Measurements from ENCODE around the gene SNAI1. TPM values are rescaled to one million over a fixed set of nuclear protein-coding genes. Genes with fewer than 3 reads are reported as not detected.
"Not testable (repeated sequence)": the region's sequence is repeated elsewhere in the genome, so short reads cannot be mapped to it uniquely, and the experiment has no call there.

Gene SNAI1
- 10 to 100 TPM in 2 of 3 donors, 1 to 10 TPM in 1; 9.9 to 10.7 (median 10.2) TPM for polyA plus RNA-seq (ENCODE audit: insufficient read length in 3 of 3)

DNA sequence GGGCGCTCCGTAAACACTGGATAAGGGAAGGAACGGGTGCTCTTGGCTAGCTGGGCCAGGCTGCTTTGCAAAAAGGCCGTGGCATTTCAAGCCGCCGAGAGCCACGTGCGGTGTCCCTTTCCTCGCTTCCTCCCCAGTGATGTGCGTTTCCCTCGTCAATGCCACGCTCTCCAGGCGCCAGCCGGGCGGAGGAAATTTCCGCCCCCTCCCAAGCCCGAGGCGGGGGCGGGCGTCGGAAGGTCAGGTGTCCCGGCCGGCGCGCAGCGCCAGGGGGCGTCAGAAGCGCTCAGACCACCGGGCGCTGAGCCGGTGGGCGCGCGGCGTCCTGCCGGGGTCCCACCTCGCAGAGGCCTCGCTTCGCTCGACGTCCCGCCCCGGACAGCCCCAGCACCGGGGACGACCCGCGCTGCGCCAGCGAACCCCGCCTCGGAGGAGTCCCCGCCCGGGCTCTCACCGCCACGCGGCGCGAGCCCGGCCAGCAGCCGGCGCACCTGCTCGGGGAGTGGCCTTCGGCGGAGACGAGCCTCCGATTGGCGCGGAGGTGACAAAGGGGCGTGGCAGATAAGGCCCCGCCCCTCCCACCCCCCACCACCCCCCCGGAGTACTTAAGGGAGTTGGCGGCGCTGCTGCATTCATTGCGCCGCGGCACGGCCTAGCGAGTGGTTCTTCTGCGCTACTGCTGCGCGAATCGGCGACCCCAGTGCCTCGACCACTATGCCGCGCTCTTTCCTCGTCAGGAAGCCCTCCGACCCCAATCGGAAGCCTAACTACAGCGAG lies at the start of gene SNAI1:
Gene SNAI1, plus strand, starts transcription at position 635 of the 777 bp plus-strand sequence. Its CDS starts 80 bp downstream, at position 715.
- peak in 1 of 3 donors; percentile 57 for DNase-seq (ENCODE audit: low read depth in 3 of 3, low spot score in 2 of 3)

DNA sequence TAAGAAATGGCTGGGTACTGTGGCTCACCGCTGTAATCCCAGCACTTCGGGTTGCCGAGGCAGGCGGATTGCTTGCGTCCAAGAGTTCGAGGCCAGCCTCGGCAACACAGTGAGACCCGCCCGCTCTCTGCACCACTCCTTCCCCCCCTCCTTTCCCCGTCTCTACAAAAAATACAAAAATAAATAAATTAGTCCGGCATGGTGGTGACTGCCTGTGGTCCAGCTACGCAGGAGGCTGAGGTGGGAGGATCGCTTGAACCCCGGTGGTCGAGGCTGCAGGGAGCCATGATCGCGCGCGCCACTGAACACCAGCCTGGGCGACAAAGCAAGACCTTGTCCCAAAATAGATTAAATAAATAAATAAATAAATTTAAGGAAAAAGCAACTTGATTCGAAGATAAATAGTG lies 47.0 kb upstream of the SNAI1 start:
- DNase-seq (ENCODE audit: low read depth in 3 of 3, low spot score in 2 of 3), result no peak

DNA sequence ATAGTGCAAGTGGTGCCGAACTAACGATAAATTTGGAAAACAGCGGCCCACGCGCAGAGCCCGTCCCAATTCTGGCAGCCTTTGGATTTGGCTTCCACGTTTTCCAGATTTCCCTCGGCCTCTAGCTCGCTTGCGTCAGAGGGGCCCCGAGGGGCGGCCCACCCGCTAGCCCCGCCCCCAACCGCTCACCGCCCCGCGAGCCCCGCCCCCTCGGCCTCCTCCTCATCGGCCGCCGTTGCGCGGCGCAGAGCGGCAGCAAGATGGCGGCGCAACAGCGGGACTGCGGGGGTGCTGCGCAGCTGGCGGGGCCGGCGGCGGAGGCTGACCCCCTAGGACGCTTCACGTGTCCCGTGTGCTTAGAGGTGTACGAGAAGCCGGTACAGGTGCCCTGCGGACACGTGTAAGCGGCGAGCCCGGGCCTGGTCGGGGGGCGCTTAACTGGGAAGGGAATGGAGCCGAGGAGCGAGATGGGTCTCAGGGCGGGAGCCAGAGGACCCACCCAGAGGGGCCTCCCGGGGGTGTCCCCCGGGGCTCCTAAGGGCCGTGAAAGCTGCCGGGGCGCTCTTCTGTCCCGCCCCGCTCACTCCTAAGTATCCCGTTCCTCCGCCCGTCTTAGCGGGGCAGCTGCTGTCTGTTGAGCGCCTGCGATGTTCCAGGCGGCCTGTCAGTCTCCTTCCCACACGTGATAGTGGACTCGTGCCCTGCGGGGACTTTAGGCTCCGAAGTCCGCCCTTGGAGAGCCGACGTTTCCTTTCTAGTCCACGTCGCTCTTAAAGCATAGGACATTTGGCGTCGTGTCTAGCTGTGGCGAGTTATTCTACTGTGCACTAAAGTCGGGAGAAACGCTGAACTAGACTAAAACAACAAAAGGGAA lies 46.4 kb upstream of the SNAI1 start, which contains the start of gene RNF114:
Gene RNF114, plus strand, starts transcription at position 245 of the 874 bp plus-strand sequence. Its CDS starts 16 bp downstream, at position 261.
- peak in 2 of 3 donors; percentile 85 to 86 for DNase-seq (ENCODE audit: low read depth in 3 of 3, low spot score in 2 of 3)

DNA sequence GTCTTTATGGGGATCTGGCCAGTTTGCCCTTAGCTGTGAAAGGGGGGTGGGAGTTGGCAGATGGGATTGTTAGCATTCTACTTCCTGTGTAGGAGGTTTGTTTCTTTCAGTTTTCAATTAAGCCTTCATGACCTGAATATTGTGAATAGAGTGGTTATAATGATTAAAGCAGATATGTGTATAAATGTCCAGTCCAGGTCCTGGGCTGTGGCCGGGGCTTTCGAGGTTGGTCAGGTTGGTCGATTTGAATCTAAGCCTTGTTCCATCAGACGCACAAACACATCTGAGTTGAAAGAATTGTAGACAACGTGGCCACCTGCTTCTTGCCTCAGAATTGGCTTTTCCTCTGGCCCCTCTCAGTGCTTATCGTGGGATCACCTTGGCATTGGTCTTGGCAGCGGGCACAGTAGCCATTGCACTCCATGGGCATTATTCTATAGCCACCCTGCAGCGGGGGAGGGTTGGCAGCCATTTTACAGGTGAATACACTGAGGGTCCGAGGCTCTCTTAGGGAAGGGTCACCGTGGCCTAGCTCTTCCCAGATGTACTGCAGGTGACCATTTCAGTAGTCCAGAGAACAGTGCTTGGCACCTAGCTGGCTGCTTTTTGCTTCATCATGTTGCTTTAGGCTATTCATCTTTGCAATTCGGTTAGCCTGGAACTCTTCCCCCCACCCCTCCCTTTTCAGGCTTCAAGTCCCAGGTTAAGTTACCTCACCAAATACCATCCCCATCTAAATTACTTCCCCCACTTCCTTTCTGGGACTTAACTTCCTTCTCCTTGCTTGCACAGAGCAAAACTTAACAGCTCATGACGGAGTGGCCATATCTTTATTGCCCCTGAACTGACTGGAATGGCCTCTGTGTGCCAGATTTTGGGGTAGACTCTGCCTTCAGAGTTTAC lies 45.5 kb upstream of the SNAI1 start:
- DNase-seq (ENCODE audit: low read depth in 3 of 3, low spot score in 2 of 3), result no peak

DNA sequence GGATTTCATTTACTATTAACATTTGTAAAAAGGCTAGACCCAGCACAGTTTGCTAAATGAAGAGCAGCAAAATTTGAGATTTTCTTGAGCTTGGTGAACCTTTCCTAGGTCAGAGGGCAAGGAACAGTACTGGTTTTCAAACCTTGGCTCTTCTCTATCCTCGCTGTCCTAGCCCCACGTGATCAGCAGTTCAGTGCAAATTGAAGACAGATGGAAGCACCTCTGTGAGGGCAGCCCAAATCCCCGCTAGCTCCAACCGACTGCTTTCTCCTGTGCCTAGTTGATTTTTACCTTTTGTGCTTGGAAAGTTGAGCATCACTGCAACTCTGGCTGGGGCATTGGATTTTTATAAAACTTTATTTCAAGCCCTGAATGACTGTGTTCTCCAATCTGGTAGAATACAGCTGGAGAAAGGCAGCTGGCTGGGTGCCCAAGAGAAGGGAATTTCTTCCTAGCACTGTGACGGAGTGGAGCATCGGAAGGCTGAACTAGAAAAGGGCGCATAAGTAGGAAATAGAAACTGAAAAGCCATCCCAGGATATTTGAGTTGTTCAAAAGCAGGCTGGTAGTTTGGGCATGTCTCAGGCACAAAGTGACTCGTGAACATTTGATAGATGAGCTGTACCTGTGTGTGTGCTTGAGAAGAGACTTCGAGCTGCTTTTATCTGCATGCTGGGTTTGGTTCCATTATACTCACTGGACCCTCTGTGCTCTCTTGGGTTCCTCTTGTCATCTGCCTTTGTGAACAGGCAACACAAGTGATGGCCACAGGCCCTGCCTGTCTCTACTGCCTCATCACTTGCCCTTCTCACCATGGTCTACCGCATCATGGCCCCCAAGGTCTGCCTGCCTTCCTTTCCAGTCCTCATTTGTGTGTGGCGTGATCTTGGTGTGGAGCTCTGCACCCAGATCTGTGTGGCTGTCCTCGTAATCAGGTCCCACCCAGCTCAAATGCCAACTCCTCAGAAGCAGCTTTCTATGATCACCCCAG lies 44.3 kb upstream of the SNAI1 start:
- DNase-seq (ENCODE audit: low read depth in 3 of 3, low spot score in 2 of 3), result no peak

DNA sequence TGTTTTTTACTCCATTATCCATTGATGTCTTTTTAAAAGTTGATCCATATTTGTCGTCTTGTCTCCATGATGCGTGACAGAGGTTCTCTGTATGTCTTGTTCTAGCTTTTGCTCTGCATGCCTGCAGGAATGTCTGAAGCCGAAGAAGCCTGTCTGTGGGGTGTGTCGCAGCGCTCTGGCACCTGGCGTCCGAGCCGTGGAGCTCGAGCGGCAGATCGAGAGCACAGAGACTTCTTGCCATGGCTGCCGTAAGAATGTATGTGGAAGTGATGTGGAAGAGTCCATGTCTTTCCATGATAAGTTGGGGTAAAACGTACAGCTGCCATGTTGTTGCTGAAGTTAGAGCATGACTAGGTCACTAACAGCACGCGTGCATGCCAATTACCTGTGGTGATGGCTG lies 41.3 kb upstream of the SNAI1 start:
- no peak for DNase-seq (ENCODE audit: low read depth in 3 of 3, low spot score in 2 of 3)

DNA sequence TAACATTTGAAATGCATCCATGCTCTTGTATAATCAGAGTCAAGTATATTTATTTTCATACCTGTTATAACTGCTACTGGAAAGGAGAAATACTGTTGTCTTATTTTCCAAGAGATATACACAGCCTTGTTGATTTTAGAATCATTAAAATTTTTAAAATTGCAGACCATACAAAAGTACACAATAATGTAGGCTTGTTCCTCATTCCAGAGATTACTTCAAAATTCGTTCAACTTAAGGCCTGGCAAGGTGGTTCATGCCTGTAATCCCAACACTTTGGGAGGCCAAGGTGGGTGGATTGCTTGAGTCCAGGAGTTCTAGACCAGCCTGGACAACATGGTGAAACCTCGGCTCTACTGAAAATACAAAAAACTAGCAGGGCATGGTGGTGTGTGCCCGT lies 40.5 kb upstream of the SNAI1 start:
- DNase-seq (ENCODE audit: low read depth in 3 of 3, low spot score in 2 of 3), result no peak

DNA sequence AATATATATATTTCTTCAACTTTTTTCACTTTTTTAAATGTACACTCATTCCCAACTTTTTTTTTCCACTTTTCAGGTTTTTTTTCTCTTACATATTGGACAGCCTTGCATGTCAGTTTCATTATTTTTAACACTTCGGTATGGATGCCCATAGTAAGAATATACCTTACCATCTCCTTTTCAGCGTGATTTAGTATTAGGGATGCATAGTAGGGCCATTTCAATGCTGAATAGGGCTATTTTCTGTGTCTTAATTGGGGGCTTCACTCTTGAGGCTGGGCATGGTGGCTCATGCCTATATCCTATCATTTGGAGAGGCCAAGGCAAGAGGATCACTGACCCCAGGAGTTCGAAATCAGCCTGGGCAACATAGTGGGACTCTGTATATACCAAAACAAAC lies 39.8 kb upstream of the SNAI1 start:
- DNase-seq (ENCODE audit: low read depth in 3 of 3, low spot score in 2 of 3), result no peak

DNA sequence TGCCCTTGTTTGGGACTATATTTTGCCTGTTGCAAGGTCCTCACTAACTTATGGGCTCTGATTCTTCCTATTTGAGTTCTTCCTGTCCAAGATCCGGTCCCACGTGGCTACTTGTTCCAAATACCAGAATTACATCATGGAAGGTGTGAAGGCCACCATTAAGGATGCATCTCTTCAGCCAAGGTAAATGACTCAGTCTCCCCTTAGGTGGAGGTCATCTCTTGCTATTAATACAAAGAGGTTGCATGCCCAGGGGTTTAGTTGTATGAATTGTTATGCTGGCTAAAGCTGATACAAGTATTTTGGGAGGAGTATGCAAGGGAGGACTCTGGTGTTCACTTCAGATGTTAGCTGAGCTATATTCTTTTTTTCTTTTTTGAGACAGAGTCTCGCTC lies 37.5 kb upstream of the SNAI1 start:
- DNase-seq (ENCODE audit: low read depth in 3 of 3, low spot score in 2 of 3), result no peak

DNA sequence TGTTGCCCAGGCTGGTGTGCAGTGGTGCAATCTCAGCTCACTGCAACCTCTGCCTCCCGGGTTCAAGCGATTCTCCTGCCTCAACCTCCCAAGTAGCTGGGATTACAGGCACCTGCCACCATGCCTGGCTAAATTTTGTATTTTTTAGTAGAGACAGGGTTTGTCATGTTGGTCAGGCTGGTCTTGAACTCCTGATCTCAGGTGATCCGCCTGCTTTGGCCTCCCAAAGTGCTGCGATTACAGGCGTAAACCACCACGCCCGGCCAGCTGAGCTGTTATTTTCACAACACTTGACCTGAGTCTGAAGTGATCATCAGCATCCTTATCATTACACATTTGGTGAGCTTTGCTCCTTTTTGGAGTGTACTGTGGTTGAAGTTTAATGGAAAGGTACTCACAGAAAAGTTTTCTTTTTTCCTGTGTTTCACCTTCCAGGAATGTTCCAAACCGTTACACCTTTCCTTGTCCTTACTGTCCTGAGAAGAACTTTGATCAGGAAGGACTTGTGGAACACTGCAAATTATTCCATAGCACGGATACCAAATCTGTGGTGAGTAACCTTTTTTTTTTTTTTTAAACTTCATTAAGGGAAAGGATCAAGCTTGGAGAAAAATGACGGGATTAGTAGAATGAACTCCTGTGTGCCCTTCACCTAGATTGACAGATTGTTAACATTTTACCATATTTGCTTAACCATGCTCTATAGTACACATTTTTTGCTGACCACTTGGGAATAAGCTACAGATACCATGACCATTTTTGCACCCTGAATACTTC lies 36.9 kb upstream of the SNAI1 start:
- DNase-seq (ENCODE audit: low read depth in 3 of 3, low spot score in 2 of 3), result no peak

DNA sequence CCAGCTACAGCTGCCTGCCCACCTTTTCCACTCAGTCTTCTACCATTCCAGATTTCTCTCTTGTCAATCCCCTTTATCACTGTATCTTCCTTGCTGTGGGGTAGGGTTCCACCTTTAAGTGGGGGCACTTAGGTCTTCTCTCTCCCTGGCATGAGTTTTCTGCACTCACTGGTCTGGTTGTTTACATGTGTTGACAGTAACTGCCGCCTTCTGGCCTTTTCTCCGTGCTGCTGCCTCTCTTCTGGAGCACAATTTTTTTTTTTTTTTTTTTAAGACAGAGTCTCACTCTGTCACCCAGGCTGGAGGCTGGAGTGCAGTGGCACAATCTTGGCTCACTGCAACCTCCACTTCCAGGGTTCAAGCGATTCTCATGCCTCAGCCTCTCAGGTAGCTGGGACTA lies 34.6 kb upstream of the SNAI1 start:
- DNase-seq (ENCODE audit: low read depth in 3 of 3, low spot score in 2 of 3), result no peak

DNA sequence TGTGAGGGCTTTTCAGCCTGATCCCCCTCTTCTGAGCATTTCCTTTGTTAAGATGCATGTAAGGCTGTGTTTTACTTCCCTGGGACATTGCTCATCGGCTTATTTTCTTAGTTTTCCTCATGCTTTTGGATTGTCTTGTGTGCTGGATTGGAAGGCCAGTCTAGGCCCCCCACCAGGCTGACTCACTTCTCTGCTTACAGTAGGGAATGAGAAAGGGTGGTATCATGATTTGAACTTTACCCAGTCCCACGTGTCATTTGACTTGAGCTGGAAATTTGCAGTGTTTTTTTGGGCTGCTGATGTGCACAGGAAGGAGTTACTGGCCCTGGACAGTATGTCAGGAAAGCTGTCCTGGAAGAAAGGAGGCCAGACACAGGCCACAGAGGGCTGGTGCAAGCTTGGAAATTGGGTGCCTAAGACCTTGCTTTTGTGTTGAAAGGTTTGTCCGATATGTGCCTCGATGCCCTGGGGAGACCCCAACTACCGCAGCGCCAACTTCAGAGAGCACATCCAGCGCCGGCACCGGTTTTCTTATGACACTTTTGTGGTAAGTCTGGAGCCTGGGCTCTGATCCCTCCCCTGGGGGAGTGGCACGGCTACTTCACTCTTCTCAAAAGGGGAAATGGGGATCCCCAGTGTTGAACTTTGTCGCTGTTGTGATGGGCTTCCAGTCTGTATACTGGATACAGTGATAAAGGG lies 33.8 kb upstream of the SNAI1 start:
- no peak for DNase-seq (ENCODE audit: low read depth in 3 of 3, low spot score in 2 of 3)

DNA sequence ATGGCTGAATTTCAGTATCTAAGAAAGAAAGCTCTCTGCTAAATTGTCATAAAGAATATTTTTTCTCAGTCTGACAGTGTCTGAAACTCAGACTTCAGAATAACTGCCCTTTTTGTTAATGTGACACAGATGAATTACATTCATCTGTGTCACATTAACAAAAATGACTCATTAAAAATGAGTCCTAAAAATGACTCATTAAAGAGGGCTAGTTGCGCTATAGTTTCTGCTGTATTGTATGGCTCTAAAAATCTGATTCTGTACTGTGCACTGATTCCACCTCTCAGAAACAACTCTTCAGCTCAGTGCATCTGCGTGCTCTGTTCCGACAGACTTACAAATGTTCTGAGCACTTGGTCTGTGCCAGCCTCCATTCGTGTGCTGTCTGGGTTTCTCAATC lies 31.6 kb upstream of the SNAI1 start:
- DNase-seq (ENCODE audit: low read depth in 3 of 3, low spot score in 2 of 3), result no peak

DNA sequence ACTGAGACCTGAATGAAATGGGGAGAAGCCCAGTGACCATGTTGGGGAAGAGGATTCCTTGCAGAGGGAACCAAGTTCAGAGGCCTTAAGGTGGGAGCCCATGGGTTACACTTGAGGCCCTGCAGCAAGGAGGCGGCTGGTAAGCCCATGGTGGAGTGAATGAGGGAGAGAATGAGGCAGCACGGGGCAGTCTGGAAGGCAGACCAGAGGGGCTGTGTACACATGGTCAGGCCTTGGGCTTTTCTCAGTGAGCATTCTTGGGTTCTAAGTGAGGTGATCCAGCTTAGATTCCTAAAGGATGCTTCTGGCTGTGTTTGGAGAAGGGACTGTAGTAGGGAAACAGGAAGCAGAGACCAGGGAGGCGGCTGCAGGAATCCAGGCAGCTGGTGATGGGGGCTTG lies 27.6 kb upstream of the SNAI1 start:
- DNase-seq (ENCODE audit: low read depth in 3 of 3, low spot score in 2 of 3), result no peak

DNA sequence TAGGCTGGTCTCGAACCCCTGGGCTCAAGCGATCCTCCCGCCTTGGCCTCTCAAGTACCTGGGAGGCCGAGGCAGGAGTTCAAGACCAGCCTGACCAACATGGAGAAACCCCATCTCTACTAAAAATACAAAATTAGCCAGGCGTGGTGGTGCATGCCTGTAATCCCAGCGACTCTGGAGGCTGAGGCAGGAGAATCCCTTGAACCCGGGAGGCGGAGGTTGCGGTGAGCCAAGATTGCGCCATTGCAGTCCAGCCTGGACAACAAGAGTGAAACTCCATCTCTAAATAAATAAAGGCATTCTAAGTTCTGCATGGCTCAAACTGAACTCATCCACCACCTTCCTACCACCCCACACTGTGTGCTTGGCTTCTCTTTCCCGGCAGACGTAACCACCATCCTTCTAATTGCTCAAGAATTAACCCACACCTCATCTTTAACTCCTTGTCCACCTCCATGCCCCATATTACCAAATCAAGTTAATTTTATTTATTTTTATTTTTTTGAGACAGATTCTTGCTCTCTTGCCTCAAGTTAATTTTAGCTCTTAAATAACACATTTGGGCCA lies 26.9 kb upstream of the SNAI1 start:
- DNase-seq (ENCODE audit: low read depth in 3 of 3, low spot score in 2 of 3), result not testable (repeated sequence)

DNA sequence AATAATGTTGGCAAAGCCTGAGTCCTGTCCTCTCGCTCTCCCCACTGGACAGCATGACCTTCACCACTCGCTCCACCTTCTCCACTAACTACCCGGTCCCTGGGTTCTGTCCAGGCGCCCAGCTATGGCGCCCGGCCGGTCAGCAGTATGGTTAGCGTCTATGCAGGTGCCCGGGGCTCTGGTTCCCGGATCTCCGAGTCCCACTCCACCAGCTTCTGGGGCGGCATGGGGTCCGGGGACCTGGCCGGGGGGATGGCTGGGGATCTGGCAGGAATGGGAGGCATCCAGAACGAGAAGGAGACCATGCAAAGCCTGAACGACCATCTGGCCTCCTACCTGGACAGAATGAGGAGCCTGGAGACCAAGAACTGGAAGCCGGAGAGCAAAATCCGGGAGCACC lies 26.1 kb upstream of the SNAI1 start:
- DNase-seq (ENCODE audit: low read depth in 3 of 3, low spot score in 2 of 3), result no peak

DNA sequence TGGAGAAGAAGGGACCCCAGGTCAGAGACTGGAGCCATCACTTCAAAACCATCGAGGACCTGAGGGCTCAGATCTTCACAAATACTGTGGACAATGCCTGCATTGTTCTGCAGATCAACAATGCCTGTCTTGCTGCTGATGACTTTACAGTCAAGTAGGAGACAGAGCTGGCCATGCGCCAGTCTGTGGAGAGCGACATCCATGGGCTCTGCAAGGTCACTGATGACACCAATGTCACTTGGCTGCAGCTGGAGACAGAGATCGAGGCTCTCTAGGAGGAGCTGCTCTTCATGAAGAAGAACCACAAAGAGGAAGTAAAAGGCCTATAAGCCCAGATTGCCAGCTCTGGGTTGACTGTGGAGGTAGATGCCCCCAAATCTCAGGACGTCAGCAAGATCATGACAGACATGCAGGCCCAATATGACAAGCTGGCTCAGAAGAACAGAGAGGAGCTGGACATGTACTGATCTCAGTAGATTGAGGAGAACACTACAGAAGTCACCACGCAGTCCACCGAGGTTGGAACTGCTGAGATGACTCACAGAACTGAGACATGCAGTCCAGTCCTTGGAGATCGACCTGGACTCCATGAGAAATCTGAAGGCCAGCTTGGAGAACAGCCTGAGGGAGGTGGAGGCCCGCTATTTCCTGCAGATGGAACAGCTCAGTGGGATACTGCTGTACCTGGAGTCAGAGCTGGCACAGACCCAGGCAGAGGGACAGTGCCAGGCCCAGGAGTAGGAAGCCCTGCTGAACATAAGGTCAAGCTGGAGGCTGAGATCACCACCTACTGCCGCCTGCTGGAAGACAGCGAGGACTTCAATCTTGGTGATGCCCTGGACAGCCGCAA lies 25.5 kb upstream of the SNAI1 start:
- DNase-seq (ENCODE audit: low read depth in 3 of 3, low spot score in 2 of 3), result not testable (repeated sequence)

Measured in right renal cortex interstitium (tissue), 3 donors.